KMS-11 (cell line): ENCODE data around the gene MIX23.

Experiments
- H2AFZ ChIP-seq: fragments of 200-600 bp; sonication (generic); 2 replicates; pipeline ENCODE4 v1.6.1; 2016; ENCODE audit warnings: antibody characterized with exemption, mixed run types, low read depth
- H3K27ac ChIP-seq: fragments of 200-600 bp; sonication (generic); 2 replicates; pipeline ENCODE4 v1.6.1; 2016; ENCODE audit warnings: mild to moderate bottlenecking, mixed run types
- H3K27me3 ChIP-seq: fragments of 200-600 bp; sonication (generic); 2 replicates; pipeline ENCODE4 v1.6.1; 2017; ENCODE audit warnings: mild to moderate bottlenecking, low read depth, mixed run types, moderate library complexity; ENCODE audit not compliant: insufficient read depth
- H3K36me3 ChIP-seq: fragments of 200-600 bp; sonication (generic); 2 replicates; pipeline ENCODE4 v1.6.1; 2017; ENCODE audit warnings: mild to moderate bottlenecking, mixed run types; ENCODE audit not compliant: insufficient read depth
- H3K4me1 ChIP-seq: fragments of 200-600 bp; sonication (generic); 2 replicates; pipeline ENCODE4 v1.6.1; 2016; ENCODE audit warnings: mild to moderate bottlenecking, low read depth, mixed run types; ENCODE audit not compliant: poor library complexity, severe bottlenecking
- H3K4me2 ChIP-seq: fragments of 200-600 bp; sonication (generic); 2 replicates; pipeline ENCODE4 v1.7.0; 2016; ENCODE audit warnings: mild to moderate bottlenecking, mixed run types
- H3K4me3 ChIP-seq: fragments of 200-600 bp; sonication (generic); IDR thresholded peaks from 2 replicates; pipeline ENCODE4 v1.6.1; 2017; ENCODE audit warnings: low read depth, low read length, mixed read lengths; ENCODE audit not compliant: insufficient read depth
- H3K79me2 ChIP-seq: fragments of 200-600 bp; sonication (generic); 2 replicates; pipeline ENCODE4 v1.6.1; 2016; ENCODE audit warnings: low read depth, mixed run types; ENCODE audit not compliant: insufficient read depth
- H3K9ac ChIP-seq: fragments of 200-600 bp; sonication (generic); 2 replicates; pipeline ENCODE4 v1.6.1; 2016; ENCODE audit warnings: mild to moderate bottlenecking, mixed run types
- H4K20me1 ChIP-seq: fragments of 200-600 bp; sonication (generic); 2 replicates; pipeline ENCODE4 v1.6.1; 2016; ENCODE audit warnings: mild to moderate bottlenecking, mixed run types; ENCODE audit not compliant: insufficient read depth
- TF ChIP-seq, protein P1 (sequence below): fragments of 200-600 bp; sonication (generic); conservative IDR thresholded peaks from 2 replicates; pipeline ENCODE4 v1.6.1; 2017; ENCODE audit warnings: low read depth, mild to moderate bottlenecking, antibody characterized with exemption, low read length, moderate library complexity, mixed read lengths

MIX23 gene

DNA sequence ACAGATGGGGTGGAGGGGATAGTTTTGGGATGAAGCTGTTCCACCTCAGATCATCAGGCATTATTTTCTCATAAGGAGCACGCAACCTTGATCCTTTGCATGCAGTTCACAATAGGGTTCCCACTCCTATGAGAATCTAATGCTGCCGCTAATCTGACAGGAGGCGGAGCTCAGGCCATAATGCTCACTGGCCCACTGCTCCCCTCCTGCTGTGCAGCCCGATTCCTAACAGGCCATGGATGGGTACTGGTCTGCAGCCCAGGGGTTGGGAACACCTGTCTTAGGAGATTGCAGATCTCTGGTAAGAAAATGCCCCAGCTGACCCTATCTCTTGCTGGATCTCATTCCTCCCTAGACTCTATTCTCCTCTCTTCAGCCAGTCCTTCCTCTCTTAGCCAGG lies 51.1 kb downstream of the MIX23 start:
- Histone ChIP-seq H3K27ac (no peak overlapping the region), H3K36me3 (no peaks in the 10 kb centered on the region), H3K4me3 (no peak overlapping the region), H3K79me2 (no peaks in the 10 kb centered on the region), H2AFZ (no peak overlapping the region), H3K9ac (no peak overlapping the region), H3K4me1 (no peaks in the 10 kb centered on the region), H3K27me3 (no peaks in the 10 kb centered on the region), H4K20me1 (no peaks in the 10 kb centered on the region), H3K4me2 (no peak overlapping the region)
- TF ChIP-seq, protein P1, sequence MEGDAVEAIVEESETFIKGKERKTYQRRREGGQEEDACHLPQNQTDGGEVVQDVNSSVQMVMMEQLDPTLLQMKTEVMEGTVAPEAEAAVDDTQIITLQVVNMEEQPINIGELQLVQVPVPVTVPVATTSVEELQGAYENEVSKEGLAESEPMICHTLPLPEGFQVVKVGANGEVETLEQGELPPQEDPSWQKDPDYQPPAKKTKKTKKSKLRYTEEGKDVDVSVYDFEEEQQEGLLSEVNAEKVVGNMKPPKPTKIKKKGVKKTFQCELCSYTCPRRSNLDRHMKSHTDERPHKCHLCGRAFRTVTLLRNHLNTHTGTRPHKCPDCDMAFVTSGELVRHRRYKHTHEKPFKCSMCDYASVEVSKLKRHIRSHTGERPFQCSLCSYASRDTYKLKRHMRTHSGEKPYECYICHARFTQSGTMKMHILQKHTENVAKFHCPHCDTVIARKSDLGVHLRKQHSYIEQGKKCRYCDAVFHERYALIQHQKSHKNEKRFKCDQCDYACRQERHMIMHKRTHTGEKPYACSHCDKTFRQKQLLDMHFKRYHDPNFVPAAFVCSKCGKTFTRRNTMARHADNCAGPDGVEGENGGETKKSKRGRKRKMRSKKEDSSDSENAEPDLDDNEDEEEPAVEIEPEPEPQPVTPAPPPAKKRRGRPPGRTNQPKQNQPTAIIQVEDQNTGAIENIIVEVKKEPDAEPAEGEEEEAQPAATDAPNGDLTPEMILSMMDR = no peak

- no peak overlapping the region for H3K27ac ChIP-seq
- no peaks in the 10 kb centered on the region for H4K20me1 ChIP-seq
- no peaks in the 10 kb centered on the region for H3K36me3 ChIP-seq
- H2AFZ ChIP-seq = no peak overlapping the region
- H3K9ac ChIP-seq = no peak overlapping the region
- no peaks in the 10 kb centered on the region for H3K79me2 ChIP-seq
- H3K4me2 ChIP-seq = no peak overlapping the region
- H3K27me3 ChIP-seq = no peaks in the 10 kb centered on the region
- H3K4me3 ChIP-seq = no peak overlapping the region
- TF ChIP-seq, protein P1 = no peak
- H3K4me1 ChIP-seq = peaks cover 3% of the 10 kb centered on the region
Measured at GRCh38 chr3:122325769-122326168, 57.3 kb downstream of the MIX23 start.

DNA sequence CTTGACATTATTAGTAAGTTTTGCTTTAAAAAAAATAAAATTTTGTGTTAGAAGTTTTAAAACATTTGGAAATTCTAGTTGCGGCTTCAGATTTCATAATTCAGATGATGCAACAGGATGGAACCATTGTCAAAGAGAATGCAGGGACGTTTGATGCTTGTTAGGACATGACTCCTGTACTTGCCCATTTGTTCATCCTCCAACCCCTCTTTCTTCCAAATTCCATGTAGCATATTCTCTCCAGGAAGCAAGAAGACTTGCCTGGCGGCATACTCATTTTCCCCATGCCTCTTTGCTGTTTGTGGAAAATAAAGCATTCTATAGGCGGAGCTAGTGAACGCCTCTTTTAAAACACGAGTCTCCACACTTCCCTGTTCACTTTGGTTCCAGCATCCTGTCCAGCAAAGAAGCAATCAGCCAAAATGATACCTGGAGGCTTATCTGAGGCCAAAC lies 58.1 kb downstream of the MIX23 start, which contains the start of gene CSTA:
Gene CSTA (plus strand): TSS at position 378 of the 453 bp plus-strand sequence. CDS start 45 bp downstream, at position 423.
- Histone ChIP-seq H3K9ac (no peak within 1 kb of the TSS), H3K27ac (no peak within 1 kb of the TSS), H3K4me2 (no peak within 1 kb of the TSS), H2AFZ (no peak within 1 kb of the TSS), H3K4me1 (peaks cover 3% of the 10 kb centered on the region), H3K36me3 (no peaks in the 10 kb centered on the region), H3K4me3 (no peak within 1 kb of the TSS), H3K27me3 (no peaks in the 10 kb centered on the region), H3K79me2 (no peaks in the 10 kb centered on the region), H4K20me1 (no peaks in the 10 kb centered on the region)
- TF ChIP-seq, protein P1 = no peak

DNA sequence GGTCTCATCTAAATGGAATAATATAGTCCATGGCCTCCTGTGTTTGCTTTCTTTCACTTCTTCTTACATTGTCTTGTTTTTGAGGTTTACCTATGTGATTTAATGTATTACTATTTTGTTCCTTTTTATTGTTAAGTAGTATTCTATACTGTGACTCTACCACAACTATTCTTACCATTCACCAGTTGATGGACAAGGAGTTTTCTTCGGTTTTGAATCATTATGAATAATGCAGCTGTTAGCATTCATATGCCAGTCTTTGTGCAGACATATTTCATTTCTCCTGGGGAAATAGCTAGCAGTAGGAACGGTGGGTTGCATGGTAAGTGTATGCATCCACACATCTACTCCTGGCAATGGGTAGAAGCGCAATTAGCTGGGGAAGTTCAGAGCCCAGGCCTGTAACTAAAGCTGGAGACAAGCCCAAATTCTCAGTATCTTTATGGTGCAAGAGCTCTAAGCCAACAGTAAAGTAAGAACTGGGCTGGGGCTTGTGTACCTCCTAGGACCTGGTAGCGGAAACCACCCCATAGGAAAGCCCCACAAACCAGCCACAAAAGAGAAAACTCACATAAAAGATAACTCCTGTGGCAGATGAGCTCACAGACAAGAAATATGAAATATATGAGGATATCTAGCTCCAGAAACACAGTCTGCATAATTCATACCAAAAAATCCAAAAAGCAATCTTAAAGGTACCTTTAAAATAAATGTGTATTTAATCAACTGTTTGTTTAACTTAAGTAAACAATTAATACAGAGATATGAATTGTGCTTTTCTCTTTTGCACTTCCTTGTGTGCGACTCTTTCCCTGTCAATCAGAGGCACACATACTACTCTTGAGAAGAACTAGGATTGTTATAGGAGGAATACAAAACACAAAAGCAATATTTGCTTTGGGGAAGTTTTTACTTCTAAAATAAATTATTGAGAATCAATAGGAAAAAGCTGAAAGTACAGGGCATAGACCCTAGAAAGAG lies 60.6 kb downstream of the MIX23 start:
- Histone ChIP-seq H3K27ac (no peak overlapping the region; the same call in 1 of the 2 replicates), H3K4me3 (no peak overlapping the region), H2AFZ (no peak overlapping the region), H3K27me3 (no peaks in the 10 kb centered on the region), H3K4me1 (peaks cover 3% of the 10 kb centered on the region), H3K79me2 (no peaks in the 10 kb centered on the region), H3K9ac (no peak overlapping the region), H4K20me1 (no peaks in the 10 kb centered on the region), H3K4me2 (no peak overlapping the region), H3K36me3 (no peaks in the 10 kb centered on the region)
- TF ChIP-seq, protein P1 = no peak
